Measurements from ENCODE around the gene JUNB. TPM values are rescaled to one million over a fixed set of nuclear protein-coding genes. Genes with fewer than 3 reads are reported as not detected.

JUNB gene
- total and polyA plus RNA-seq, 2 of the 13 experiments (the other 11 are each of a cell fraction or from before 2014, with no cell fraction given), result 7.7 to 8.2 TPM

DNA sequence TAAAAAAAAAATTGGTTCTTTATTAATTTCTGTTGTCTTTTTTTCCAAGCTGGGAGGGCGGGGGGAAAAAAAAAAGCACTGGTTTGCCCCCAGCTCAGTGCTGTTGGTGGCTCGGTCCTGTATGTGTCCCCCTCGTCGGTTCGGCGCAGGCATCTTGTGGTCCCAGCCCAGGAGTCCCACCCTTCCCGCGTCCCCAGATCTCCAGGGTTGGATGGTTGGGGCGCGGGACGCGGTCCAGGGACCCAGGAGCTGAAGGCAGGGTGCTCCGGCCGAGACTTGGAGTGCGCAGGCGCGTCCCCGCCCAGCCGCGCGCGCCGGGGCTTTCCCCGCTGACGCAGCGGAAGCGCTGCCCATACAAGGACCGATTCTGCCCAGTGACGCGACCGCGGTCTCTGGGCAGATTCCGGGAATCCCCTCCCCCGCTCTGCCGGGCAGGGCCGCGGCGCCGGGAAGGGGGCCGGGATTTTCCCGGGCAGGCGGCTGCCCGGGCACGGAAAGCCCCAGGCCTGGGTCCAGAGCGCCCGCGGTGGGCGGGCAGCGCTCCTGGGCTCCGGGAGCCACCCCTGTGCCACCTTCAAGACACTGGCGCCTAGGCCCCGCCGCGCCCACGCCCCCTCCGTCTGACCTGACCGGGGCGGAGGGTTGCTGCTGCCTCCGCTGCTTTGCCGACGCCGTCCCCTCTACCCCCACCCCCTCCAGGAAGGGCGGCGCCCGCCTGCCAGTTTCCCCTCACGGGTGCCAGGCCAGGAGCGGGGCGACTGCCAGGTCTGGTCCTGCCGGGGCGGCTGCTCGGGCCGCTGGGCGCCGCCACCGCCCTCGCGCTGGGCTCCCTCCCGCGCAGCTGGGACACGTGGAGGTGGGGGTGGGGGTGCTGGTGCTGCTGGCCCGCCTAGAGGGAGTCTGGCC lies 2.3 kb downstream of the JUNB start (continued):
- no peak; the same call in 1 of the 2 replicates for TF ChIP-seq ZNF605 (CRISPR knock-in tag; IDR thresholded peaks at IDR 0.05)
- TF ChIP-seq, protein P1, sequence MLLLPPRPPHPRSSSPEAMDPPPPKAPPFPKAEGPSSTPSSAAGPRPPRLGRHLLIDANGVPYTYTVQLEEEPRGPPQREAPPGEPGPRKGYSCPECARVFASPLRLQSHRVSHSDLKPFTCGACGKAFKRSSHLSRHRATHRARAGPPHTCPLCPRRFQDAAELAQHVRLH (CRISPR knock-in tag; IDR thresholded peaks at IDR 0.05; ENCODE audit: borderline replicate concordance, low read depth), result peak; percentile 47; the same call in 1 of the 2 replicates
- no peak for TF ChIP-seq ZNF703 (CRISPR knock-in tag; IDR thresholded peaks at IDR 0.05; ENCODE audit: borderline replicate concordance)
- no peak for TF ChIP-seq ZFP36L2 (CRISPR knock-in tag; IDR thresholded peaks at IDR 0.05)
- TF ChIP-seq MXI1 (IDR thresholded peaks at IDR 0.05; ENCODE audit: borderline replicate concordance, low read depth, low read length), result peak; percentile 58; the same call in 1 of the 3 replicates
- TF ChIP-seq MIER3 (CRISPR knock-in tag; IDR thresholded peaks at IDR 0.05; ENCODE audit: borderline replicate concordance), result no peak; the same call in 1 of the 2 replicates
- TF ChIP-seq HHEX (CRISPR knock-in tag; IDR thresholded peaks at IDR 0.05), result no peak
- TF ChIP-seq PCBP1 (IDR thresholded peaks at IDR 0.05; ENCODE audit: borderline replicate concordance, low read depth, low read length), result no peak
- no peak for TF ChIP-seq ZNF557 (CRISPR knock-in tag; IDR thresholded peaks at IDR 0.05)
- no peak for TF ChIP-seq ATM (IDR thresholded peaks at IDR 0.05; ENCODE audit: borderline replicate concordance)
- TF ChIP-seq NR3C1 (CRISPR knock-in tag; IDR thresholded peaks at IDR 0.05), result no peak
- peak; percentile 31; the same call in 1 of the 2 replicates for TF ChIP-seq GLI4 (CRISPR knock-in tag; IDR thresholded peaks at IDR 0.05; ENCODE audit: borderline replicate concordance)
- TF ChIP-seq, protein P2, sequence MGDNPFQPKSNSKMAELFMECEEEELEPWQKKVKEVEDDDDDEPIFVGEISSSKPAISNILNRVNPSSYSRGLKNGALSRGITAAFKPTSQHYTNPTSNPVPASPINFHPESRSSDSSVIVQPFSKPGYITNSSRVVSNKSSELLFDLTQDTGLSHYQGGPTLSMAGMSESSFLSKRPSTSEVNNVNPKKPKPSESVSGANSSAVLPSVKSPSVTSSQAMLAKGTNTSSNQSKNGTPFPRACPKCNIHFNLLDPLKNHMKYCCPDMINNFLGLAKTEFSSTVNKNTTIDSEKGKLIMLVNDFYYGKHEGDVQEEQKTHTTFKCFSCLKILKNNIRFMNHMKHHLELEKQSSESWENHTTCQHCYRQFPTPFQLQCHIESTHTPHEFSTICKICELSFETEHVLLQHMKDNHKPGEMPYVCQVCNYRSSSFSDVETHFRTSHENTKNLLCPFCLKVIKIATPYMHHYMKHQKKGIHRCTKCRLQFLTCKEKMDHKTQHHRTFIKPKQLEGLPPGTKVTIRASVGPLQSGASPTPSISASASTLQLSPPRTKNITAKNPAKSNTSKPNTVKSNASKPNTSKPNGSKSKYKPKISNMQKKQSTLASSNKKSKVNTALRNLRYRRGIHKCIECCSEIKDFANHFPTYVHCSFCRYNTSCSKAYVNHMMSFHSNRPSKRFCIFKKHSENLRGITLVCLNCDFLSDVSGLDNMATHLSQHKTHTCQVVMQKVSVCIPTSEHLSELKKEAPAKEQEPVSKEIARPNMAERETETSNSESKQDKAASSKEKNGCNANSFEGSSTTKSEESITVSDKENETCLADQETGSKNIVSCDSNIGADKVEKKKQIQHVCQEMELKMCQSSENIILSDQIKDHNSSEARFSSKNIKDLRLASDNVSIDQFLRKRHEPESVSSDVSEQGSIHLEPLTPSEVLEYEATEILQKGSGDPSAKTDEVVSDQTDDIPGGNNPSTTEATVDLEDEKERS (CRISPR knock-in tag; IDR thresholded peaks at IDR 0.05), result no peak
- TF ChIP-seq DNMT1 (CRISPR knock-in tag; IDR thresholded peaks at IDR 0.05), result no peak
- peak; percentile 67; the same call in 1 of the 2 replicates for TF ChIP-seq ZMAT3 (CRISPR knock-in tag; conservative IDR thresholded peaks at IDR 0.05)
- TF ChIP-seq ZNF749 (CRISPR knock-in tag; IDR thresholded peaks at IDR 0.05; ENCODE audit: borderline replicate concordance), result no peak
- TF ChIP-seq HIVEP1 (CRISPR knock-in tag; IDR thresholded peaks at IDR 0.05), result peak; percentile 100
- no peak for TF ChIP-seq SMARCC2 (IDR thresholded peaks at IDR 0.05)
- TF ChIP-seq ZNF713 (CRISPR knock-in tag; IDR thresholded peaks at IDR 0.05), result 0 out of 2 replicates have a peak, but pooled peaks have one; percentile 32
- no peak for TF ChIP-seq ZNF614 (CRISPR knock-in tag; IDR thresholded peaks at IDR 0.05; ENCODE audit: borderline replicate concordance)
- TF ChIP-seq MAF1 (CRISPR knock-in tag; IDR thresholded peaks at IDR 0.05; ENCODE audit: borderline replicate concordance), result no peak
- TF ChIP-seq ZNF619 (CRISPR knock-in tag; IDR thresholded peaks at IDR 0.05), result peak; percentile 64; the same call in 1 of the 2 replicates
- TF ChIP-seq ZNF558 (CRISPR knock-in tag; IDR thresholded peaks at IDR 0.05; ENCODE audit: borderline replicate concordance), result 0 out of 2 replicates have a peak, but pooled peaks have one; percentile 12
- no peak for TF ChIP-seq ZNF432 (CRISPR knock-in tag; IDR thresholded peaks at IDR 0.05; ENCODE audit: borderline replicate concordance)

Measured in HepG2 (cell line).